Astrocyte (in vitro differentiated cells and primary cell): Measurements from ENCODE around the gene NRIP2.

ENCODE experiments used
- EZH2 ChIP-seq: IDR thresholded peaks from 2 replicates; pipeline ENCODE4 v1.6.1; 2012; ENCODE audit warnings: mild to moderate bottlenecking, low read length, inconsistent platforms; ENCODE audit not compliant: insufficient read depth
- TF ChIP-seq, protein P1 (sequence below): IDR thresholded peaks from 2 replicates; pipeline ENCODE4 v1.5.1; 2011; ENCODE audit warnings: low read depth, mild to moderate bottlenecking, inconsistent platforms, low read length, moderate library complexity; ENCODE audit not compliant: insufficient read depth

DNA sequence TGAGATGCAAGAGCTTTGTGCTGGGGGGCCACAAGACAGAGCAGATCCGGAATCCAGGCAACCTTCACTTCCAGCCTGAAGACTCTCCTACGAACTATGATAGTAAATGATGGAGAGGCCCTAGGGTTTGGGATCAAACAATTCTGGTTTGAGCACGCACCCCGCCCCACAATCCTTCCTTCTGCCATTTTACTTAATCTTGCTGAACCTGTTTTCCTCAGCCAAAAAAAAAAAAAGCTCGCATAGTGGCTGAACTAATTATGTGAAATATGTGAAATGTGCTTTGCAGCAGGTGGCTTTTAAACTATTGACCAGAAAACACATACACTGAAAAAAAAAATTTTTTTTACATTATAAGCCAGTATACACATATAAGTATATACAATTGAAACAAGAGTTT, 23.0 kb downstream of the NRIP2 start:
- TF ChIP-seq, protein P1, sequence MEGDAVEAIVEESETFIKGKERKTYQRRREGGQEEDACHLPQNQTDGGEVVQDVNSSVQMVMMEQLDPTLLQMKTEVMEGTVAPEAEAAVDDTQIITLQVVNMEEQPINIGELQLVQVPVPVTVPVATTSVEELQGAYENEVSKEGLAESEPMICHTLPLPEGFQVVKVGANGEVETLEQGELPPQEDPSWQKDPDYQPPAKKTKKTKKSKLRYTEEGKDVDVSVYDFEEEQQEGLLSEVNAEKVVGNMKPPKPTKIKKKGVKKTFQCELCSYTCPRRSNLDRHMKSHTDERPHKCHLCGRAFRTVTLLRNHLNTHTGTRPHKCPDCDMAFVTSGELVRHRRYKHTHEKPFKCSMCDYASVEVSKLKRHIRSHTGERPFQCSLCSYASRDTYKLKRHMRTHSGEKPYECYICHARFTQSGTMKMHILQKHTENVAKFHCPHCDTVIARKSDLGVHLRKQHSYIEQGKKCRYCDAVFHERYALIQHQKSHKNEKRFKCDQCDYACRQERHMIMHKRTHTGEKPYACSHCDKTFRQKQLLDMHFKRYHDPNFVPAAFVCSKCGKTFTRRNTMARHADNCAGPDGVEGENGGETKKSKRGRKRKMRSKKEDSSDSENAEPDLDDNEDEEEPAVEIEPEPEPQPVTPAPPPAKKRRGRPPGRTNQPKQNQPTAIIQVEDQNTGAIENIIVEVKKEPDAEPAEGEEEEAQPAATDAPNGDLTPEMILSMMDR: no peak
- no peak for TF ChIP-seq EZH2
